DMS53 (cell line): Measurements from ENCODE around the gene NT5DC3.
"Not testable (repeated sequence)": the region's sequence is repeated elsewhere in the genome, so short reads cannot be mapped to it uniquely, and the experiment has no call there.

Experiments used
- DNase-seq: peaks from one replicate; lab custom pipeline; 2025; lab: John Stamatoyannopoulos, UW

Gene NT5DC3

DNA sequence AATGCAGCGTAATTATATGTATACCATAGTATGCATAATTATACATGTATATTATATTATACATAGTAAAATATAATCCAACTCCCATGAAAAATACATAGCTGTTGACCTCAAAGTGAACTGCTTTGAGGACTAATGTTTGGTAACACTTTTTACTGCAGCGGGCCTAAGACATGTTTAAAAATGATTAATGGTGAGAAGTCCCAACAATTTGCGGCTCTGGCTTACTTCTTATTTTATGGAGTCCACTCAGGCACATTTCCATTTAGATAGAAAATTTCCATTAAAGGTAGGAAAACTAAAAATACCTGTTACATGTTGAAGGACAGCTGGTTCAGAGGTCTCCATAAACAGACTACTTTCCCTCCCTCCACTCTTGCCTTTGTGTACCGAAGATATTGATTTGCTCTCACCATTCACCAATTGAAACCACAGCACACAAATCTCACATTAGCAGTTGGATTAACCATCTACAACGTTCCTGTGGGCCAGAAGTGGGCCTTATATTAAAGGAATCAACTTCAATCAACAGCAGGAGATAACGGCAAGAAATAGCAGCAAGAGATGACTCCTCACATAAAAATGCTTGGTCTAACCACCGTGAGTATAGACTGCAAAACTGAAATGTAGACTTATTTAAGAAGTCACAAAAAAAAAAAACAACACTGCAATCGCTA lies 14.1 kb upstream of the NT5DC3 start:
- DNase-seq = no peak

DNA sequence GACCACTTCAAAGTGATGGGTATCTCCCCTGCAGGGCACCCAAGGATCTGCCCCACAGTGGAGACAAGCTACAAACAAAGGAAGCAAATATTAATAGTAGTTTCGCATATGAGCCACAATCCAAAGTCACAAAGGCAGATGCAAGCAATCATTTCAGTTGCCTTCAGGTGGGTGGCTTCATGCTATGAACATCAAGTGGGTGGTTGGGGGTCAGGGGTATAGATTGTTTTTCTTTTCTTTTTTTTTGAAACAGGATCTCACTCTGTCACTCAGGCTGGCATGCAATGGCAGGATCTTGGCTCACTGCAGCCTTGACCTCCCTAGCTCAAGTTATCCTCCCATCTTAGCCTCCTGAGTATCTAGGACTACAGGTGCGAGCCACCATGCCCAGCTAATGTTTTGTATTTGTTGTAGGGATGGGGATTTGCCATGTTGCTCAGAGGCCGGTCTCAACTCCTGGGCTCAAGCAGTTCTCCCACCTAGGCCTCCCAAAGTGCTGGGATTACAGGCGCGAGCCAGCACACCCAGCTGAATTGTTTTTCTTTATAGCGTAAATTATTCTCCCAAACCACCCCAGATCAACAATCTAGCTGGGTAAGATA lies 13.4 kb upstream of the NT5DC3 start:
- no peak for DNase-seq

- DNase-seq = peak; percentile 93
Observed at GRCh38 chr12:103852498-103852997, 11.5 kb upstream of the NT5DC3 start.

DNA sequence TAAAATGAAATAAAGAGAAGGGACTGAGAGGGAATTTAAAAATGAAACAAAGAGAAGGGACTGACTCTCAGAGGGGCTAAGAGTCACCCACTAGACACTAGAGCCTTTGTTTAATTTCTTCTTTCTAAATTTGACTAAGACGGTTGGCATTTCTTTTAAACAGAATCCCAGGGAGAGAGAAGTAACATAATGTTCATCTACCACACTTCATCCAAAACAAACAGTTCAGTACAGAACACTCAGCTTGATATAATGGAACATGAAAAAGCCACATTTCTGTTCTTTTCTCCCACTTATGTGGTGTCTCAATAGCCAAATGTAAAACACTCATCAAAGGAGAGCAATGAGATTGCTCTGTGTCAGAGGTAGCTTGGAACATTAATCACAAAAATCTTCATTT lies 10.1 kb upstream of the NT5DC3 start:
- DNase-seq = no peak

DNA sequence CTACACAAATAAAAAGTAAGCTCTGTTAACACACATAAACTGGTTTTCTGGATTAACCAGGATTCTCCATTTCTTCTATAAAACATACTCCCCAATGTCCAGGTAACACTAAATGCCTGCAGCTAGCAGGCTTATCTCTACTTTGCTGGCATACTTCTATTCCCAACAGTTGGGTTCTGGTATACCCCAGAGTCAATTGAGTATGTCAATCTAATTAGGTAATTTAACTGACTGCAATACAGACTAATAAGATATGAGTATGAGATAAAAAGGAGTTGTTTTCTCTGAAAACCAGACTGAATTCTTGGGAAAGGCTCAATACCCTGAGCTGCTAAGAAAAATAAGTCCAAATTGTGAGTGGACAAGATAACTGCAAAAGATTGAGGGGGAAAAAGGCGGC lies 9.4 kb upstream of the NT5DC3 start:
- DNase-seq = no peak

DNA sequence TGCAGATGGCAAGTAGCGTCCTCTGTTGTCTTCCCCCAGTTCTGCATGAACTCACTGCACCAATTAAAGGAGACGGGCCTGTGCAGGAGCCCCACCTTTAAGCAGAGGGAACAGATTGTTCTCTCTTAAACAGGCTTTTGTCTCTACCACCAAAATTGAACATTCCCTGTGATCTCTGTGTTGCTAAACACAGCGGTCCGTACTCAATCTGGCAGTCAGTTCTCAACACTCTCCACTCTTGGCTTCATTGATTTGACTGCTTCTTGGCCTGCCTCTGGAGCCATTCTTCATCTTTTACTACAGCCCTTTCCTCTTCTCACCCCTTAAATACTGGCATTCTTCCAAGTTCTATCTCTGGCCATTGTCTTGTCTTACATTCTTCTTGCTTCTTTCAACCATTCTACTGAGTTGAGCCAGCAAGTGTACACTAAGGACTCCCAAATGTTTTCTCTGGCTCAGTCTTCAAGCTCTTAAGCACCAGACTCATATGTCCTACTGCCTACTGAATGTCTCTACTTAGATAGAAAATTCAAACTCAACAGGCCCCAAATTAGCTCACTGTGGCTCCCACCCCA lies 8.0 kb upstream of the NT5DC3 start:
- DNase-seq = no peak

GRCh38 chr12:103848143-103848542 lies 7.1 kb upstream of the NT5DC3 start:
- DNase-seq = peak; percentile 91

- DNase-seq = no peak
Observed at GRCh38 chr12:103846415-103846814, 5.4 kb upstream of the NT5DC3 start.

- DNase-seq = no peak
Observed at GRCh38 chr12:103844305-103844704, 3.3 kb upstream of the NT5DC3 start.

GRCh38 chr12:103841690-103842584 lies 903 bp upstream of the NT5DC3 start:
- peak; percentile 78 for DNase-seq

- peak; percentile 70 for DNase-seq
Observed at GRCh38 chr12:103840462-103840875, 565 bp downstream of the NT5DC3 start.

- DNase-seq = peak; percentile 65
Observed at GRCh38 chr12:103839609-103840461, 1.2 kb downstream of the NT5DC3 start.

DNA sequence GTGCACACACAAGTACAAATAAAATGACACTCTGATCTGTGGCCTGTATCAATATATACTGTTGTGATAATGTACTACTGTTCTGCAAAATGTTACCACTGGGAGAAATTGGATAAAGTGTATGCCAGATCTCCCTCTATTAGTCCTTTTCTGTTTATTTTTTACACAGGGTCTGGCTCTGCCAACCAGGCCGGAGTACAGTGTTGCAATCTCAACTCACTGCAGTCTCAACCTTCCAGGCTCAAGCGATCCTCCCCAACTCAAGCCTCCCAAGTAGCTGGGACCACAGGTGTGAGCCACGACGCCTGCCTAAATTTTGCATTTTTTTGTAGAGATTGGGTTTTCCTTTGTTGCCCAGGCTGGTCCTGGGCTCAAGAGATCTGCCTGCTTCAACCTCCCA lies 1.9 kb downstream of the NT5DC3 start:
- peak; percentile 15 for DNase-seq

- no peak for DNase-seq
Observed at GRCh38 chr12:103838254-103838914, 2.6 kb downstream of the NT5DC3 start.

DNA sequence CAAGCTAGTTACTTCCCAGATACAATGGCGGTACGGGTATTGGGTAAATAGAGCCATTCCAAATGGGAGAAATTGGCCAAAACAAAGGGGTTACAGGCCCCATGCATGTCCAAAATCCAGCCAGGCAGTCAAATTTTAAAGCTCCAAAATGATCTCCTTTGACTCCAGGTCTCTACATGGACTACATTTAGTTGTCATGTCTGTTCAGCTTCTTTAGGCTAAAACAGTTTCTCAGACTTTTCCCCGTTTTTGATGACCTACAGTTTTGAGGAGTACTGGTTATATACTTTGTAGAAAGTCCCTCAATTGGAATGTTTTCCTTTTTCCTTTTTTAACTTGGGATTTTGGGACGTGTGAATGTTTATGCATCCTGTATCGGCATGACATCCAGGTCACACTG lies 4.7 kb downstream of the NT5DC3 start:
- DNase-seq = no peak

- not testable (repeated sequence) for DNase-seq
Observed at GRCh38 chr12:103835747-103836335, 5.2 kb downstream of the NT5DC3 start.

- DNase-seq = no peak
Observed at GRCh38 chr12:103834942-103835341, 6.1 kb downstream of the NT5DC3 start.

- DNase-seq = no peak
Observed at GRCh38 chr12:103833891-103834290, 7.1 kb downstream of the NT5DC3 start.

DNA sequence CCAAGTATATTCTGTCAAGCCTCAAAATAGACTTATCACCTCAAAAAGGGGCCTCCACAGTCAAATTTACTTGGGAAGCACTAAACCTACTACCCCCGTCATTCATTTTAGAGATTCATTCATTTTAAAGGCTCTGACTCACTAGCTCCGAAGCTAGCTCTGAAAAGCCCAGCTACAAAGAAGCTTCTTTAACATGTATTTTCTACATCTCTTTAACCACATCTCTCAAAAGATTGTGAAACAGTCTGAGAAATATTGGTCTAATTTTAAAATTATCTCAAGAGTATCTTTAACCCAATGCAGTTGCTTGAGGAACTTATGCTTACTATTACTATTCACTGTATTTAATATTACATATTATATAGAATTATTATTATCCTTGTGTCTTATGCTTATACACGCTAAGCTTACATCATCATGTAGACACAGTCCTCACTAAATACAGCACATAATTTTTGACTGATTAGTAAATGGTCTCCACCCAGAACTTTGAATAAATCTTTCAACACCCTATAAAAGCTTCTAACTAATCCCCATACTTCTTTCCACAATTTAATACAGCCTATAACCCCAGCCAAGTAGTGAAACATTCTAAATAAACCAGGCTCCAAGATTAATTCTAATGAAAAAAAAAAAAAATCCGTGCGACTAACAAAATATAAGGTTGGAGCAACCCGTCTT lies 7.8 kb downstream of the NT5DC3 start:
- DNase-seq = no peak
